Activated CD8-positive, alpha-beta memory T cell treated with anti-CD3 and anti-CD28 coated beads, Interleukin-2, amount 50 U/mL, for 24 hours (primary cell): ENCODE data around the gene MTA1.

Source experiments
- DNase-seq: peaks from one replicate; pipeline ENCODE4 v3.0.0-alpha.2; 2020; ENCODE audit errors: extremely low read depth

The MTA1 gene

DNA sequence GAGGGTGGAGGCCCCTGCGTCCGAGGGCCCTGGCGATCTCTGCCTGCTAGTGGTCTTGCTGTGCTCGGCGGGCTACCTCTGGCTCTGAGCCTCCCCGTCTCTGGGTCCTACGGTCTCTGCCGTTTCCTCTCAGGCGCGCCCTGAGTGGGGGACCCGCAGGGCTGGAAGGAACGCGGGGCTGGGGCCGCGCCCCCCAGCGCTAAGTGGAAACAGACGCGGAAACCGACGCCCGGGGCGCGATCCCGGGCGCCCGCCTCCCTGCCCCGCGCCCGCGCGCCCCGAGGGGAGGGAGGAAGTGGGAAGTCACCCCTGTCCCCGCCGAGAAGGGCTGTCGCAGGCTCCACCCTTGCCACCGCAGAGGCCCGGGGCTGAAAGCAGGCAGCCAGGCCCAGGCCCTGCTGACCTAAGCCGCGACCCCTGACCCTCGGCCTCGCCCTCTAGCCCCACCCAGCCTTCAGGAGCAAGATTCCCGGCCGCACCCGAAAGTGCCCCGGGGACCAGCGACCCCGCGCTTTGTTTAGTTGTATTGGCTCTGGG lies 67.9 kb downstream of the MTA1 start:
- DNase-seq: no peak

- DNase-seq: no peak
Observed at GRCh38 chr14:105487986-105488777, 68.6 kb downstream of the MTA1 start.

DNA sequence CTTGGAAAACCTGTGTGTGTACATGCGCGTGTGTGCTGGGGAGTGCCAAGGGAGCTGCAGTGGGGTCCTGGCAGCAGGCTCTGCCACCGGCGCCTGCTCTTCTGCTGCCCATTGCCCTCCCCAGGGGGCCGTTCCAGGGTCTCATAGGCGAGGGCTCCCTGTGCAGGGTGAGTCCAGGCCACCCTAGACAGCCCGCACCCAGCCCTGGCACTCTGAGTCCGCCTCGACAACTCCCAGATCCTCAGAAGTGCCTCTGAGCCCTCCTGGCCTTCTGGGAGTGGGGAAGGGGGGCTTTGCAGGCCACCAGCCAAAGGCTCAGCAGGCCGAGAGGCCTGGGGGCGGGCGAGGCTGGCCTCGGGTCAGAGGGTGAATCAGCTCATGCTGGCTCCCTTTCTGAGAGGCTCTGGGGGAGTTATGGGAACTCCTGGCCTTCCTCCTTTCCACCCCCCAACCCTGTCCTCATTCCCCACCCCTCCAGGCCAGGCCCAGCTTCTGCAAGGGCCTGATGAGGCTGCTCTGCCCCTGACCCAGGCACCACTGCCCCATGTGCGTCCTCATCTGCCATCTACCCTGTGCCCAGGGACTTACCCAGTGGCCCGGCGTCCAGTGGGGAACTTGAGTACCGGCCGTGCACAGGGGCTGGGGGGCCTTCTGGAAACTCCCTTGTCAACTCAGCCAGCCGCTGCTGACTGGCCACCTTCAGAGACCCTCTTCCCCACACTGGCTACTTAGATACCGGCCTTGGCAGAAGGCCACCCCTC lies 69.3 kb downstream of the MTA1 start:
- DNase-seq: no peak

DNA sequence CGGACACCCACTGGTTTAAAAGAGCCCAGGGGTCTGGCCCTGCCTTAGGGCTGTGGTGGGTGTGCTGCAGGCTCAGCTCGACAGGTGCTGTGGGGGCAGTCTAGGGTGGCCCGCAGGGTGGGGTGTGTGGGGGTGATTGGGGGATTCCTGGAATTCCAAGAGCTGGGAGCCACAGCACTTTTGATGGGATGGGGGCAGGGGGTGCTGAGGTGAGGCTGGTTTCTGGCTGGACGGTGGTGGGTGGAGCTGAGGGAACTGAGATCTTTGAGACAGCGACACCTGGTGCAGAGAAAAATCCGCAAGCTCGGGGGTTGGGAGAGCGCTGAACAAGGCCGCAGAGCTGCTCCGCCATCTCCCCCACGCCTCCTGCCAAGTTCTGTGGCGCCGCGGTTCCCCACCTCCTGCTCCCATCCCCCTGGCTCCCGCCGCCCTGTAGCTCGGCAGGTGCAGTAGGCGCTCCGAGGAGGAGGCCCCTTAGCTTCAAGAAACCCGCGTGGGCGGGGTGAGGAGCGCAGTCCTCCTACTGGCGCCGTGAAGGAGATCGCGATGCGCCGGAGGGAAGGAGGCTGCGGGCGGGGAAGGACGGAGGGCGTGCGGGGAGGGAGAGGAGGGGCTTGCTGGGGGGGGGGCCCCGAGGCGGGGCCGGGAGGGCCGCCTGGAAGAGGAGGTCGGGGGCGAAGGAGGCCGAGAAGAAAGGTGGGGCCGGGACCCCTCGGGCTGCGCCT lies 70.1 kb downstream of the MTA1 start:
- peak; percentile 65 for DNase-seq

DNA sequence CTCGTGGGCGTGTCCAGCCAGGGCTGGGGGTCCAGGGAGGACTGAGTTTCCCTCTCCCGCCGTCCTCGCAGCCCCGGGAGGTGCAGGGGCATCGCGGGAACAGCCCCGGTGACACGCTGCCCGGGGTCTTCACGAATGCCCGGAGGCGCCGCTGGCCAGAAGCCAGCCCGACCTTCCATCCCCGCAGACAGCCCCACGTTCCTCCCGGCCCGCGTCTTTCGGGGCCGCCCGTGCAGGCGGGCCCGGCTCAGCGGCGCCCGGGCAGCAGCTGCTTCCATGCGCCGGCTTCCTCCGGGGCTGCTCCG lies 70.6 kb downstream of the MTA1 start:
- DNase-seq: no peak

DNA sequence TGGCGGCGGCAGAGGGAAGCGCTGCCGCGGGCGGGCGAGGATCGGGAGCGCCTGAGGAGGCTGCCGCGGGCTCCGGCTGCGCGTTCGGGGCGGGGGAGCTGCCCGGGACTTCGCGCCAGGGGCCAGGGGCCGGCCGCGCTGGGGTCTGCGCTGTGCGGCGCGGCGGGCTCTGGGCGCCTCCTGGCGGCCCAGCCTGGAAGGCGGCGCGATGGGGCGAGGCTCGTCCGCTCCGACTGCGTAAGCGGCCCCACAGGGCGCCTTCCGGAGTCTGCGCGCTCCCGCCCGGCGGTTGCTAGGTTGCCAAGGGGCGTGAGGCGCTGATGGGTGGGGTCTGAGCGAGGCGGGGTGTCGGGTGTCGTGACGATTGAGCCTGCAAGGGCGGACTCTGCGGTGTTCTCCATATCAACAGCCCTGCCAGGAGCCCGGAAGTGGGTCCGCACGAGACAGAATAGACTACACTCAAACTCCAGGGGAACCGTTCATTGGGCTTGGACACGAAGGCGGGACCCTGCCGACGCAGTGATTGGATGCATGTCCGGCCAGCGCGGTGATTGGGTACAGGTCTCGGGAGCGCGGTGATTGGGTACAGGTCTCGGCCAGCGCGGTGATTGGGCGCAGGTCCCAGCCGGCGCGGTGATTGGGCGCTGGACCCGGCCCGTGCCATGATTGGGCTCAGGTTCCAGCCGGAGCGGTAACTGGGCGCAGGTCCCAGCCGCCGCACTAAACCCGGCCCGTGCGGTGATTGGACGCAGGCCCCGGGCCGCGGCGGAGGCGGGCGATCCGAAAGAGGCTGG lies 71.1 kb downstream of the MTA1 start, which contains the start of gene TEDC1:
TEDC1 (plus strand) TSS at position 675 of the 794 bp plus-strand sequence. CDS start 130 bp downstream, outside the sequence.
- peak; percentile 98 for DNase-seq

DNA sequence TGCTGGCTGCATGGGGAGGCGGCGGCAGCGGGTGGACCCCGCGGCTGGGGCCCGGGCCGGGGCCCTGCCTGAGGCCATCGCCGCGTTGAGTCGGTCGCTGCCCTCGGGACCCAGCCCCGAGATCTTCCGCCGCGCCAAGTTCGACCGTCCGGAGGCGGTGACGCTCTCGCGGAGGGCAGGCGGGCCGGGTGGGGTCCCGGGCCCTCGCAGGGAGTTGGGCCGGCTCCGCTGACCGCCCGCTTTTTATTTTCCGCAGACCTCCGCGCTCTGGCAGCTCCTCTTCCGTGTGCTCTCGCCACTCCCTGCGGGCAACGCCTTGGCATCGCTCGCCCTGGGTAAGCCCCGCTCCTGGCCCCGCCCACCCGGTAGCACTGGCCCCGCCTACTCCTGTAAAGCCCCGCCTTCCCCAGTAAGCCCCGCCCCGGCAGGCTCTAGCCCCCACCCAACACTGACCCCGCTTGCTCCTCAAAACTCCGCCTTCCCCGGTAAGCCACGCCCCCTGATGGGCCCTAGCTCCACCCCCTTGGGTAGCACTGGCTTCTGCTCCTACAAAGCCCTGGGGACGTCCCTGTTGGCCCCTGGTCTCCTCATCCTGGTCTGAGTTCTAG lies 71.8 kb downstream of the MTA1 start:
- peak; percentile 78 for DNase-seq

GRCh38 chr14:105492031-105492970 lies 72.7 kb downstream of the MTA1 start:
- no peak for DNase-seq

DNA sequence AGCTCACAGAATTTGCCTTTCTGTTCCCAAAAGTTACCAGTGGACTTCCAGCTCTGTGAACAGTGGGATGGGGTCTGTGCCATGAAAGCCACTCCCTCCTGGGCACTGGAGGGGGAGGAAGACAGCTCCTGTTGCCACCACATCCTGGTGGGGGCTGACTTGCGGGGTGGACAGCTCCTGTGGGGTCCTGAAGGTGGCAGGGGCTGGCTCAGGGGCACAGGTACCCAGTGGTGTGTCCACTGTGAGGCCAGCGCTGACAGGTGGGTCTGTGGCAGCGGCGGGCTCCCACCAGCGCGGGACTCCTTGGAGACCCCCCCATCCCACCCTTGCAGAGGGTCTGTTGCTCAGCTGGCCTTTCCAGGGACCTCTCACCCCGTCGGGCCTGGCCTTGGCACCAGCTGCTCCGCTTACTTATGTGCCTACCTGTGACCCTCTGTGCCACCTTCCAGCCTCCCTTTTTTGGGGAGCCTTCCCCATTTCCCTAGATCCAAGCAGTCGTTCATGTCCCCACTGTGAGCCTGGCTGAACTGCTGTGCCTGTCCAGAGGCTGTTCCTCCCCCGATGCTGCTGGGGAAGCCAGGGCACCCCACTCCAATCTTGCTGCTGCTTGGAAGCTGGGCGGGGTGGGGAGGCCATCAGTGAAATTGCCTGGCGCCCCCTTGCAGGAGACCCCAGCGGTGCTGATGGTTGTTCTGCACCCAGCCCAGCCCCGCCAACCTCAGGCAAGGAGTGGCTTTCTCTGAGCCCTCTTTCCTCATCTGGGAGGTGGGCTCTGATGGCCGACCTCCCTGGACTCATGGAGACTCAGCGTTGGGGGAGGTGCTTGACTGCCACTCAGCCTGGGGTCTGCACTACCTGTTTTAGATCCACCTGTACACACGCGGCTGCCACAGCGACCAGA lies 73.6 kb downstream of the MTA1 start:
- no peak for DNase-seq

GRCh38 chr14:105493921-105494605 lies 74.4 kb downstream of the MTA1 start:
- no peak for DNase-seq

DNA sequence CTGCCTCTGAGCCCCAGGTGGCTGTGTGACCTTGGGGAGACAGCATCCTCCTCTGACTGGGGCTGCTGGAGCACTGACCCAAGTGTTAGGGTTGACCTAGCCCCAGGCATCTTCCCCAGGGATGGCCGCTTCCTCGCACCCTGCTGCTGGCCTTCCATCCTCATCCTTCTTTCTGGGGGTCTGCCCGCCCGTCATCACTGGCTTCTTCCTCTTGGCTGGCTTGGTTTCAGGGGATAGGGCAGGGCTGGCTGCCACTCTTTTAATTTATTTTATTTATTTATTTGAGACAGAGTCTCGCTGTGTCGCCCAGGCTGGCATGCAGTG lies 74.9 kb downstream of the MTA1 start:
- no peak for DNase-seq

DNA sequence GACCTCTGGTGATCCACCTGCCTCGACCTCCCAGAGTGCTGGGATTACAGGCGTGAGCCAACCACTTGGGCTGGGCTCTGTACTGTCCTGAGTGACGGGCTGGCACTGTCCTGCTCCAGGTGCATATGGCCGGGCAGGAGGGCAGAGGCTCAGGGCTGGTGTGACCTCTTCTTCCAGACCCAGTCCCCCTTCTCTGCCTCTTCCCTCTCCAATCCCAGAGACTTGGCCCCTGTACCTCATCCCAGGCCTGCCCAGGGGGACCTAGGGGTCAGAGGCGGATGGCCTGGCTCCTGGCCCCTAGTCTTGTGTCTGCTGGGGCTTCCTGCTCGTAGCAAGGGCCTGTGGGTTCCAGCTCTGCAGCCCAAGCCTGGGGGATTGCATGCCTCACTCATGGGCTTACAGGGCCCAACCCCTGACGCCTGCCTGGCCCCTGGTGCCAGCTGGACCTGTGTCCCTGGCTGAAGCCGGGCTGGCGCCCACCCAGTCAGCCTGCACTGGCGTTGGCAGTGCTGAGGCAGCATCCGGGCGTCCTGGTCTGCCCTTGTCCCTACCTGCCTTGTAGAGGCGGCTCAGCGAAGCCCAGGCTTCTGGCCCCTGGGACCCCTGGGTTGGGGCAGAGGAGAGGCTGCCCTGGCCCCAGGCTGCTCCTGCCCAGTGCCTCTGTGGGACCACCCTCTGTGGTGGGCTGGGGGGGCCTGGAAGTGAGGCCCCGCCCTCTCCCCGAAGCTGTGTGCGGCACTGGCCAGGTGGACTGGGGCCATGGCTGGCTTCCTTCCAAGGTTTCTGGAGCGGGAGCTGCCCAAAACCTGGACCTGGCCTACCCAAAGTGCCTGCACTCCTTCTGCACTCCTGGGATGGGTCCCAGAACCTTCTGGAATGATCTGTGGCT lies 75.7 kb downstream of the MTA1 start:
- no peak for DNase-seq

- no peak for DNase-seq
Observed at GRCh38 chr14:105495990-105496830, 76.6 kb downstream of the MTA1 start.

DNA sequence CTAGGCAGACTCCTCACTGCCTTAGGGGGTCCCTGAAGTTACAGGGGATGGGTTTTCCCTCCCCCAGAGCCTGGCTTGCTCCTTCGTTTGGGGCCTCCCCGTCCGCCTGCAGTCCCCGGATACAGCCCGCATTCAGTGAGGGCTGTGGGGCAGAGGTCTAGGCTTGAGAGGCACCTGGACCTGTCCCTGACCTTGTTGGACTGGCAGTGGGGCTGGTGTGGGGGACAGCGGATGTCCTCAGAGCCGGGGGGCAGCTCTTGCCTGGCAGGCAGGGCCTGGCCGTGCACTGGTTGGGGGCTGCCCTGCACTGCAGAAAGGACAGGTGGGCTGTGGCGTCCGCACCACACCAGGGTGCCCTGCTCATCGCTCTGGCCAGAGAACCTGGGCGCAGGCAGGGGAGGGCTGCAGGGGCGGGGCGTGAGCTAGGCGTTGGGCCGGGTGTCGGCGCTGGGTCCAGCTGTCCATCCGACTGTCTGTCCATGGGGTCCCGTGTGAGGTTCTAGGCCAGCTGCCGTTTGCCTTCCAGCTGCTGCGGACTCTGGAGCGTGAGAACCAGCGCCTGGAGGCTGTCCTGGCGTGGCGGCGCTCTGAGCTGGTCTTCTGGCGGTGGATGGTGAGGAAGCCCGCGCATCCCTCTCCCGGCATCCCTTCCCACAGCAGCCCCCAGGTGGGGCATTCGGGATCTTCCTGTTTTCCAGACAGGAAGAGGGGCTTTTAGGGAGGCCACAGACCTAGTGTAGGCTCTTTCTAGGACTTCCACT lies 77.4 kb downstream of the MTA1 start:
- no peak for DNase-seq

- DNase-seq: no peak
Observed at GRCh38 chr14:105497671-105498429, 78.2 kb downstream of the MTA1 start.
